Frontal cortex (tissue), 4 donors: ENCODE data around the gene BBS2. TPM values are rescaled to one million over a fixed set of nuclear protein-coding genes. Genes with fewer than 3 reads are reported as not detected.
A peak's percentile ranks its signal among the peaks of the same experiment; 100 is the strongest.

Source experiments
- DNase-seq, 2 donors: peaks; one replicate each; pipeline ENCODE4 v3.0.0; 2012; ENCODE audit warnings: low spot score in 2 of 2
- FAIRE-seq: peaks from 2 replicates; lab custom pipeline; 2012; peaks lifted over from hg19 to GRCh38; lab: Jason Lieb, UNC
- total RNA-seq: library from RNA; depleted of rRNA; stranded (reverse); fragments of >200 nt; gene quantifications from one replicate; pipeline ENCODE4 v1.2.3, GENCODE V29; 2014
- donor health status: control.
- donor health status: control.
- donor health status: control.

The BBS2 gene
- total RNA-seq, 1 donor from 2014 or later: 144 TPM

DNA sequence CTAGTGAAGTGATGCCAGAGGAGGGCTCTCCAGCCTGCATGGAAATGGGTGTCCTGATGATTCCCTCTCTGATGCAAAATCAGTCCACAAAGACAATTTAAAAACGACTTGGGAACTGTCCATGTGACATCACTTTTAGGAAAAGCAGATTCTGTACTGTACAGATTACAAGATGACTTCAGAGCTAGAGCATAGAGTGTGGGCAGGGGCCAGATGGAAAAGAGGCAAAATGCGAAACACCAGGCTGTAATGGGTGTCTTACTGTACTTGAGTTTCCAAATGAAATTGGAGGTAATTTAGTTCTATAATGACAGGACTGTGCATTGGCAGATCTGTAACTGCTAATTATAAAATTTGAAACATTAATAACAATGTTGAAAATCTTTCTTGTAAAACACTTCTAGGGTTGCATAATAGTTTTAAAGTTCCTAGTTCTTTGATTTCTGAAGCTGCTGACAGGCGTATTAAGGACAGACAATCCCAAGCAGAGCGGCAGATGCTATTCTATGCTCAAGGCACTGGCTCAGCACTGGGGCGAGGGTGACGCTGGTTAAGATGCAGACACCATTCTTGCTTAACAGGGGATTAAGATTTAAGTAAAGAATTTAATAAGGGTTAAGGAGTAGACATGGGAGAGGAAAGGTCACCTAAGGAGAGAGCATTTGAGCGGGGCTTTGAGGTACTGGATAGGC is 38.9 kb downstream of the BBS2 start:
- no peak for FAIRE-seq
- no peak for DNase-seq

- no peak for FAIRE-seq
- no peak for DNase-seq
These were observed 40.4 kb downstream of the BBS2 start for GRCh38 chr16:56479469-56479868.

- DNase-seq: no peak
- no peak for FAIRE-seq
These were observed 41.4 kb downstream of the BBS2 start for GRCh38 chr16:56478281-56479049.

- FAIRE-seq: no peak
- no peak for DNase-seq
These were observed 42.5 kb downstream of the BBS2 start for GRCh38 chr16:56477096-56477878.

DNA sequence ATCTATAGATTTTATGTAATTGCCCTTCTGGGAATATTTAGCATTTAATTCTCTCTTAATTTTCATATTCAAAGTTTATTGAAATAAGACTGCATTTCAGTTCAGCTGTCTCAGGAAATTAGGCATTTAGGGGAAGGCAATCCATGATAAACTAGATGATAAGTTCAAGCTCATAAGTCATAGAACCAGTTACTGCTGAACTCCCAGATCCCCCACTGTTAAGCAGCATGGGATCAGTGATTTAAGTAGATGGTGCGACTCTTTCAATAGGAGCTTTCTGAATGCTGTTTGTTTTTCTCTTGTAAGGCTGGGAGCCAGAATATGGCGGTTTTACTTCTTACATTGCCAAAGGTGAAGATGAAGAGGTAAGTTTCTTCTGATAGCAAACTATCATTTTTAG is 44.6 kb downstream of the BBS2 start:
- FAIRE-seq: no peak
- DNase-seq: no peak

GRCh38 chr16:56470666-56471065 is 49.2 kb downstream of the BBS2 start:
- FAIRE-seq: no peak
- no peak for DNase-seq

- DNase-seq: no peak
- FAIRE-seq: no peak
These were observed 49.6 kb downstream of the BBS2 start for GRCh38 chr16:56470232-56470631.

- FAIRE-seq: no peak
- no peak for DNase-seq
These were observed 50.1 kb downstream of the BBS2 start for GRCh38 chr16:56469748-56470147.

GRCh38 chr16:56468800-56469199 is 51.0 kb downstream of the BBS2 start:
- no peak for DNase-seq
- FAIRE-seq: no peak

GRCh38 chr16:56466344-56466743 is 53.5 kb downstream of the BBS2 start:
- FAIRE-seq (no peak), DNase-seq (no peak)

DNA sequence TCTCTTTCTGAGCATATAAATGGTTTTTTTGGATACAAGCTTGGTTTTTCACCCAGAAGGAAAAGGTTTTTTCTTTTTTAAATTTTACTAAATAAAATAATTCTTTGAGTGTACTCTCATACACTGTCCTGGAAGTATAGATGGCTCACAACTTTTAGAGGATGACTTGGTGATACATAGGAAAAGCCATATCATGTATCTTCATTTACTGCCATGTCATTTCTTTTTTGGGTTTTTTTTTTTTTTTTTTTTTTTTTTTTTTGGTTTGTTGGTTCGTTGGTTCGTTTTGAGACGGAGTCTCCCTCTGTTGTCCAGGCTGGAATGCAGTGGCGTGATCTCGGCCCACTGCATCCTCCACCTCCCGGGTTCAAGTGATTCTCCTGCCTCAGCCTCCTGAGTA is 56.7 kb downstream of the BBS2 start:
- no peak for DNase-seq
- no peak for FAIRE-seq

DNA sequence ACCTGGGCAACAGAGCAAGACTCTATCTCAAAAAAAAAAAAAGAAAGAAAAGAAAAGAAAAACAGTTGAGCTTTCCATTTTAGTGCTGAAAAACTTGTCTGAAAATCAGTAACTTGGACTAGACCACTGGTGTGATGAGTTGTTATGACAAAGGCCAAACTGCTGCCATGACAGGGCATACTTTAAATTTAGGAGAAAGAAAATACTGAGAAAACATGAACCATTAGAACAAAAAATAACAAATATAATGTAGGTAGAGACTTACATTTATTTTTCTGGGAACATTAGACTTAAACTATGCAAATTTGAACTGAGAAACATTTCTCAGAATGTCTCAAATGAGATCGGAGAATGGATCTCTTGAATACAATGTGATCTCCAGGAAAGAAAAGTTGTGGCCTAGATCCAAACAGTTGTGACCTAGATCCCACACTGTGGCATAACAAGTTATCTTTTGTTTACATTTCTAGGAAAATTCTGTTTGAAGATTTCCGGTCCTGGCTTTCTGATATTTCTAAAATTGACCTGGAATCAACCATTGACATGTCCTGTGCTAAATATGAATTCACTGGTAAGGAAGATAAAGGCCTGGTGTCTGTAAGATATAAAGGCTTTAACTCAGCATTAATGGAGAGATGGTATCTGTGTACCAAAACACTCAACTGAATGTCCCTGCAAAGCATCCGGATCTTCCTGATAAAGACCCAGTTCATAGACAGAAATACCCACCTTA is 57.6 kb downstream of the BBS2 start:
- FAIRE-seq (no peak), DNase-seq (no peak)

DNA sequence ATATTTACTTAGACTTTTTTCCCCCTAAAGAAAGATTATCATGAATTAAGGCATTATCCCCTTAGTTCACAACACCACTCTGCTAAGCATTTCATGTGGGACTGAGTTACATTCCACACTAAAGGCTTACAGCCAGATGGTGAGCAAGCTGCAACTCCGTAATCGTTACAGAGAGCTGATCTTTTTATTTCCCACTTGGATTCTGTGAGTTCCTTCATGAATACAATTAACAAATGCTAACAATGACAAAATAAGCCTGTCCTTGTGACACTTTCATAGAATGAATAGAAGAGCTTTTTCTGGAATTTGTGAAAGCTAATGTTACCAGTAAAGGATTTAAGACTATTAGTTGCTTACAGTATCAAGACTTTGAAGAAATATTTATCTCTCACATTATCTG is 59.7 kb downstream of the BBS2 start:
- FAIRE-seq (no peak), DNase-seq (no peak)

GRCh38 chr16:56457927-56458470 is 61.8 kb downstream of the BBS2 start:
- FAIRE-seq: no peak

DNA sequence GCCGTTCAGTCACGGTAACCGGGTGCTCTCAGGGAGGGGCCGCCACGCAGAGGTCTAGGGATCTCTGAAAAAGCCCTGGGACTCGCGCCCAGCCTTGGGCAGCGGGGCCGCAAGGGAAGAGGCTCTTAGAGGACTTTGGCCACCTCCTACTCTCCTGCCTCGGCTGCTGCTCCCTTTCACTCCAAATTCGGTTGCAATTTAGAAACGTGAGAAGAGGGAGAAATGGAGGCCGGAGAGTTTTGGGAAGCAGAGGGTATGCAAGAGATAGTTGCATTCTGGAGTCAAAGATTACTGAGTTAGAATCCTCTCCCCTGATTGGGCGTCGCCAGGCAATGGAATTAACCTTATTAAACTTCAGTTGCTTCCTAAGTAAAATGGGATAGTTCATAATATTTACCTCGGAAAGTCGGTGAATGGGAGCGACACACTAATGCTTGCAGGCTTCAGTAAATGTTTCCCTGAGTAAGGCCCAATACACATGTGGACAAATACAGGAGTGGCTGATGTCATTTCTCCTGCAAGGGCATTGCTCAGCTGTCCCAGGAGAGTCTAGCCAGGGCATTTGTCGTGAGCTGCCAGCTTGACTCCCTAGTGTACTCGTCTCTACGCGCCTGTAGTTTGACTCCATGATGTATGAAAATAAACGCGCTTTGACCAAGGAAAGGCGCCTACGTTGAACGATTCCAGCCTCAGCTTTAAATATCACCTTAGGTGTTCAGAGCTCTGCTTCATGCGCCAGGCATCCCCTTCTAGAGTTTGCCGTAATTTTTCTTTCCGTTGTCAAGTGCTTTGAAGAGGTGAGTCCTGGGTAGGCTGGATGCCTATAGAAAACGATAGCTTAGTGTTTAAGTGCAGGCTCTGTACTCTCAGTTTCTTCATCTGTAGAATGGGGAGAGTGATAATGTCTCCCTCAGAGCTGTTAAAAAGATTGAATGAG is 67.8 kb downstream of the BBS2 start:
- FAIRE-seq (no peak), DNase-seq (peak in 1 of 2 donors; percentile 22)

More at GRCh38 chr16:56457927-56458470, 61.8 kb downstream of the BBS2 start:
- DNase-seq: no peak

GRCh38 chr16:56450986-56451752 is 68.7 kb downstream of the BBS2 start, which contains the start of the genes NUDT21 and OGFOD1:
NUDT21 (minus strand) TSS chr16:56451332; CDS start chr16:56451202, 130 bp downstream.
OGFOD1 (plus strand) TSS chr16:56451554; CDS start chr16:56451613, 59 bp downstream.
- peak; percentile 91 for FAIRE-seq
- DNase-seq: peak; percentile 86 to 99

DNA sequence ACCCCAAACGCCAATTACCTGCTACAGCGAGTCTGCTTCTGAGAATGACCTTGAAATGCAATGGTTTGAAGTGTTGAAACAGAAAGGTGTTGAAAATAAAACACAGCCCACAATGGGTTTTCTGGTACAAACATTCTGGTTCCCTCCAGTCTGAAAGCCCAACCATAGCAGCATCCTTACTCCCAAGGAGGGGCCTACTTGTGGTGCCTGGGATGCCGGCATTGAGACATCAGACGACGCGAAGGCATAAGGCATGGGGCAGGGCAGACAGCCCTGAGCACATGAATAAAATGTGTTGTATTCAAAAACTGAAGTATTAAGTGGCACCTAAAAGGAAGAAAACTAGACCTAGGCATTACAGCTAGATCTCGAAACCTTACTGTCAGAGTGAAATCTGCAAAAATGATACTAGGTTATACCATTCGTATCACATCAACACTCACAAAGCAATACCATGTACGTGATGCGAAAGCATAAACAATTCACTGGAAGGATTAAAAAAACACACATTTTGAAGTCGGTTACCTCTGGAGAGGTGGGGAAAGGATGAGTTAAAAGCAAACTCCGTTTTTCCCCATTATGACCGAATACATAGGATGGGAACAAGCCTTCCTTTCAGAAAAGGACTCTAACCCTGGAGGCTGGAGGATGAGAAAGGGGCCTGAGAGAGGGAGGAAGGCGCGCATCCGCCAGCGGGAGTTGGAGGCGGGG is 69.4 kb downstream of the BBS2 start:
- FAIRE-seq (no peak), DNase-seq (no peak)
